GM18873 (cell line): Measurements from ENCODE around the gene SPIB.

ENCODE experiments used
- ATAC-seq: cut with Tn5 transposase; IDR thresholded peaks from one replicate; pipeline ENCODE4 v1.9.1; 2021; ENCODE audit warnings: mild to moderate bottlenecking, moderate library complexity, moderate number of reproducible peaks; ENCODE audit not compliant: unreplicated experiment, low FRiP score

The SPIB gene

DNA sequence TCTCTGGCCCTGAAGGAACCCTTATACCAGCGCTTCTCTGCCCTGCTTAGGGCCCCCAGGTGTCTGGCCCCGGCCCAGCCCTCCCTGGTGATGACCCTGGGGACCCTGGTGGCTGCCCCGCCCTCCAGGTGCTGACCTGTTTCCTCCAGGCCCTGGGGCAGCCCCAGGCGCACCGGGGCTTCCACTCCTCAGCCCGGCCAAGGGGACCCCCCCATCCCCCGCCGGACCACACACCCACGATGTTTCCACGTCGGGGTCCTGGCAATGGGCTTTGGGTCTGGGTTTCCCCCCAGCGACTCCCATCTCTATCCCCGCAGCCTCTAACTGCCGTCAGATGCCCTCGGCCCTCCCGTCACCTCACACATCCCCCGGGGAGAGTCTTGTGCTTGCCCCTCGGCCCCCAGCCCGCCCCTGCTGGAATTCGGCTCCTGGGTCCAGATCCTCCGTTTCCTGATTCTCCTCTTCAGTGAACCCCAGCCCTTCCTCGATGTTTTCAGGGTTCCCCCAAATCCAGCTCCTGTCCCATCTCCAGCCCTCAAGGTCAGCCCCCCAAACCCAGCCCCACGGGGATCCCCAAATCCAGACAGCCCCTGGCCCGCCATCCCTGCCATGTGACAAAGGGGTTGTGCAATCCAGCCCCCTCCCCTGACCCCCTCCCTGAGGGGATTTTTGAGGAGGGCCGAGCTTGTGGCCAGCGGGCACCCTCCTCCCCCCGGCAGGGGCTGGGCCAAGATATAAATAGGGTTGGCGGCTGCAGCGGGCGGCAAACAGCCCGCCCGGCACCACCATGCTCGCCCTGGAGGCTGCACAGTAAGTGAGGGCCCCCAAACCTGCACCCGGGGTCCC lies at the start of gene SPIB:
Gene SPIB (plus strand): TSS at position 763 of the 846 bp plus-strand sequence. CDS start 25 bp downstream, at position 788.
- ATAC-seq = no peak

- ATAC-seq = no peak
Measured at GRCh38 chr19:50371914-50372475, 46.7 kb upstream of the SPIB start.

GRCh38 chr19:50376166-50377050 lies 42.3 kb upstream of the SPIB start, which contains the start of gene NR1H2:
TSS of gene NR1H2 (plus strand) at chr19:50376457. CDS start at chr19:50377606, 1,149 bp downstream.
- ATAC-seq = peak; percentile 76

GRCh38 chr19:50377051-50377461 lies 41.7 kb upstream of the SPIB start:
- ATAC-seq = no peak

- ATAC-seq = no peak
Measured at GRCh38 chr19:50377517-50377916, 41.2 kb upstream of the SPIB start.

DNA sequence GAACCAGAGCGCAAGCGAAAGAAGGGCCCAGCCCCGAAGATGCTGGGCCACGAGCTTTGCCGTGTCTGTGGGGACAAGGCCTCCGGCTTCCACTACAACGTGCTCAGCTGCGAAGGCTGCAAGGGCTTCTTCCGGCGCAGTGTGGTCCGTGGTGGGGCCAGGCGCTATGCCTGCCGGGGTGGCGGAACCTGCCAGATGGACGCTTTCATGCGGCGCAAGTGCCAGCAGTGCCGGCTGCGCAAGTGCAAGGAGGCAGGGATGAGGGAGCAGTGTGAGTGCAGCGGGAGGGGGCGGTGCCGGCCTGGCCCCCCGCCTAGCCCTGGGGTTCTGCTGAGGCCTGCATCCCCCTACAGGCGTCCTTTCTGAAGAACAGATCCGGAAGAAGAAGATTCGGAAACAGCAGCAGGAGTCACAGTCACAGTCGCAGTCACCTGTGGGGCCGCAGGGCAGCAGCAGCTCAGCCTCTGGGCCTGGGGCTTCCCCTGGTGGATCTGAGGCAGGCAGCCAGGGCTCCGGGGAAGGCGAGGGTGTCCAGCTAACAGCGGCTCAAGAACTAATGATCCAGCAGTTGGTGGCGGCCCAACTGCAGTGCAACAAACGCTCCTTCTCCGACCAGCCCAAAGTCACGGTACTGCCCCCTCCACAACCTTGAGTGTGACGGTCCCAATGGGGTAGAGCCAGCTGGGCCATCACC lies 40.4 kb upstream of the SPIB start:
- ATAC-seq = no peak

GRCh38 chr19:50378863-50379236 lies 39.9 kb upstream of the SPIB start:
- no peak for ATAC-seq

DNA sequence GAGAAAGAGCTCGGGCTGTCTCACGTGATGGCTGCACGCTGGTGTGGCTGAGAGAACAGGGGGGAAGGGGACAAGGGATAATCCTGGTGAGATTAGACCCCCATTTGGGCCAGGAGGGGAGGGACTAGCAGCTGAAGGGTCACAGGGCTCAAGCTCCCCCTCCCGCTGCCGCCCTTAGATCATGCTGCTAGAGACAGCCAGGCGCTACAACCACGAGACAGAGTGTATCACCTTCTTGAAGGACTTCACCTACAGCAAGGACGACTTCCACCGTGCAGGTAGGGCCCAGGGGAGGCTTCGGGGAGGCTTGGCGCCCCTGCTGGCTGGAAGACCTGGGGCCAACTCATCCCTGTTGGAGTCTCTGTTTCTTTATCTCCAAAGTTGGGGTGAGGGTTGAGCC lies 39.1 kb upstream of the SPIB start:
- no peak for ATAC-seq

DNA sequence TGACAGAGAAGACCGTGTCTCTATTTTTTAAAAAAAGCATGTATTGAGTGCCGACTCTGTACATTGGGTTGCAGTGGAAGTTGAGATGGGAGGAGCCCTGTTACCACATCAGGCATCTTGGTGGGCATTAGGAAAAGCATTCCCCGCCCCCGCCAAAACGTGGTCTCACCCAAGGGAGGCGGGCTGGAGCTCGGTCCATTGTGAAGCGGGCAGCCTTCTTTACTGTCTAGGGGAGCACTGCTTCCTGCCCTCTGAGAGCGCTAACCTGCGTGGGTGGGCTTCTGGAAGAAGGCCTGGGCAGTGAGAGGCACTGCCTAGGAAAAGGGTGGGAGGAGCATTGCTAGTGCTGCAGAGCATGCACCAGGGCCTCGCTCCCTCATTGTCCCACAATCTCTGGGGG lies 38.6 kb upstream of the SPIB start:
- no peak for ATAC-seq

DNA sequence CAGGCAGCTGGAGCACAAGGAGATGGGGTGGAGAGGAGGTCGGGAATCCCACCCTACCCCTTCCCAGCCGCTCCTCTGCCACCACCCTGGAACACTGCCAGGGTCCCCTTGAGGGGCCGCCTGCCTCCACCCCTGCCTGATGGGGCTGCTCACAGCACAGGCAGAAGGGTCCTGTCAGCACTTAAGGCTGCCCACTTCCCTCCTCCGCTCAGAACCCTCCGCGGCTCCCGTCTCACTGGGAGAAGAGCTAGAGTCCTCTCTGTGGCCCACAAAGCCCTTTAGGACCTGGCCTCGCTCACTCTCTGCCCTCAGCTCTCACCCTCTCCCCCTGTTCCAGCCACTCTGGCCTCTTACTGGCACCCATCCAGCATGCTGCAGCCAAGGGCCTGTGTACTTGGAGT lies 38.0 kb upstream of the SPIB start:
- ATAC-seq = no peak

- no peak for ATAC-seq
Measured at GRCh38 chr19:50381881-50382729, 36.6 kb upstream of the SPIB start.

GRCh38 chr19:50383001-50383851 lies 35.5 kb upstream of the SPIB start:
- no peak for ATAC-seq

DNA sequence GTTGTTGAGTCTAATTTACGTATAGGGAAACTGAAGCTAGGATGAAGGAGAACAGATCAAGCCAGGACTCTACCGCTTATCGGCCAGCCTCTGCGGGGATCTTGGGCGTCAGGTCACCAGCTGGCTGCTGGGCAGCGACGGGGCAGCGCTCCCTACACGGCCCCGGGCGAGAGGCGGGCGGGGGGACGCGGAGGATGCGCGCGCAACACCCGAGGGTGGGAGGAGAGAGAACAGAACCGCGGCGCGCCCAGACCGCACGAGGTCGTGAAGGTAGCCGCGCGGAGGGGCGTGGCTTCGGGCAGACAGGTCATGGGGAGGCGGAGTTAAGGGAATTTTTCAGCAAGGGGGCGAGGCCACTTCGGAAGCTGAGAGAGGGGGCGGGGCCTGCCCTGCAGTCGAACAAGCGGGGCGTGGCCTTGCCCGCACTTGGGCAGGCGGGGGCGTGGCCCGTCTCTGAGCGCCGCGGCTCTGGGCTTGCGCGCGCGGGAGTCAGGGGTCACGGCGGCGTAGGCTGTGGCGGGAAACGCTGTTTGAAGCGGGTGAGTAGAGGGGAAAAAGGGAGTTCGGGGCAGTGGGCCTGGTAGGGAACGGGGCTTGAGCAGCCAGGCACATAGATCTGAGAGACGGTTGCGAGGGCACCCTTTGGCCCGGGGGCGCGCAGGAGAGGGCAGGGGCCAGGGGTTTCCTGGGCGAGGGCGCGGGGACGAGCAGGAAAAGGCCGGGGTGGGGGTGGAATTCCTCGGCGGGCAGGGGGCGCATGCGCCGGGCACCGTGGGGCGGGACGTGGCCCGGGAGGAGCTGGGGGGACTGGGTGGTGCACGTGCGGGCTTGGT lies 34.7 kb upstream of the SPIB start, which contains the start of gene POLD1:
Gene POLD1 (plus strand): TSS at position 496 of the 833 bp plus-strand sequence. CDS start 14,505 bp downstream, outside the sequence.
- ATAC-seq = peak; percentile 83

DNA sequence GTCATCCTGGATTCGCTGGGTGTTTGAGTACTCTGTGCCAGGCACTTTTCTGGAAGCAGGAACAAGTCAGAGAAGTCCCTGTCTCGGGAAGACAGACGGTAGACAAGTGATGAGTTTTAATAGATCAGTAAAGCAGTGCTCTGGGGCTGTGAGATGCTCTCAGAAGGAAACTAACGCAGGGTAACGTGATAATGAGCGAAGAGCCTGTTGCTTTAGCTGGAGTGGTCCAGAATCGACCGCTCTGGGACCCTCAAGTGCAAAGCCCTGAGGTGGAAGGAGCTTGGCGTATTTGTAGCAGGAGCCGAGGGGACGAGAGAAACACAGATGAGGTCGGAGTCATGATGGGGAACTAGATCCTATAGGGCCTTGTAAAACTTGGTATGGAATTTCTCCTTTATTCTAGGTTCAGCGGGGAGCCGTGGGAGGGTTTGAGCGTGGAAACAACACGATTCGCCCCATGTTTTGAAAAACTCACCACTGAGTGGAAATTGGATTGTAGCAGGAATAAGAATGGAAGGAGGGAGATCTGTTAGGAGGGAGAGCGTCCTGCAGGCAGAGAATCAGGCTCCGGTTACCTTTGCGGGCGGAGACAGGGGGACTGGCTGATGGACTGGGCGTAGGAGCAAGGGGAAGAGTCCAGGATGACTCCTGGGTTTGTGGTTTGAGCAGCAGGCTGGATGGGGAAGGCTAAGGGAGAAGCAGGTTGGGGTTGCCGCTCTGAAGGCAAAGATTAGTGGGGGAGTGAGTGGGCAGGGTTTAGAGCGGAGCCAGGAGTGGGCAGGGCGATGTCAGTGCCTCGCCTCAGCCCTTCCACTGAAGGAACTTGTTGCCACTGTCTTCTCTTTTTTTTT lies 33.8 kb upstream of the SPIB start:
- ATAC-seq = no peak

- no peak for ATAC-seq
Measured at GRCh38 chr19:50387176-50387867, 31.4 kb upstream of the SPIB start.

- ATAC-seq = no peak
Measured at GRCh38 chr19:50387868-50388245, 30.9 kb upstream of the SPIB start.
